ENCODE results near the gene COL9A1.

COL9A1 gene

GRCh38 chr6:70180183-70180900, 122.5 kb downstream of the COL9A1 start:
- no peak for FAIRE-seq
- no peak for DNase-seq (ENCODE audit: insufficient read length, low spot score)

- DNase-seq (ENCODE audit: insufficient read length, low spot score) = no peak
- FAIRE-seq = no peak
Measured at GRCh38 chr6:70176842-70177550, 125.9 kb downstream of the COL9A1 start.

DNA sequence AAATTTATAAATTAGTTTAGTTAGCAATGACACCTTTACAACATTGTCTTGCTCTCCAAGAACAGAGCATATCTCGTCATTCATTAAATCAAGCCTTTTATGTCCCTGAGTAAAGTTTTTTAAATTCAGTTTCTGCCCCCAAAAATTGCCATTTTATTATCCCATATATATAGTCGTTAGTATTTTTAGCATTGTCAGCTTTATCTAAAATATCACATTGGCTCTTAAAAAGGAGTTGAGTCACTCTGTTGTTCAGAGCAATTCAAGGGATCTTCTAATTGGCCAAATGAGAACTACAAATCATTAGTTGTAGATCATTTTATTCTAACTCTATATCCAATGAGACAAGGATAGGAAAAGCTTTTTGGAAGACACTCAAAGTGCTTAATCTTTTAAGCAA, 127.1 kb downstream of the COL9A1 start:
- no peak for DNase-seq (ENCODE audit: insufficient read length, low spot score)
- no peak for FAIRE-seq

DNA sequence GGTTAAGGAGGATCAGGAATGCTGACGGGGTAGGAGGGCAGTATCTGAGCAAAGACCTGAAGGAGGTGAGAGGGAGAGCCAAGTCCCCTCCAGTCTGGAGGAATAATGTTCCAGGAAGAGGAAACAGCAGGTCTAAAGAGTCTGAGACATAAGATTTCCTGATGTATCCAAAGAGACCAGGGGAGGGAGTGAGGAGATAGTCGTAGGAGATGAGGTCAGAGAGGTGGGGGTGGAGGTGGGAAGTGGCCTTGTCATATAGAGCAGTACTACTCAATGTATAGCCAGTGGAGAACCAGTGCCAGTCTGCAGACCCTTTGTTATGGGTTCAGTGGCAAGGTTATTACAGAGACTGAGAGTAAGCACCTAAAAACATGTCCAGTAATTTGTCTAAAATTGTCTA, 130.6 kb downstream of the COL9A1 start:
- DNase-seq (ENCODE audit: insufficient read length, low spot score) (no peak), FAIRE-seq (no peak)

DNA sequence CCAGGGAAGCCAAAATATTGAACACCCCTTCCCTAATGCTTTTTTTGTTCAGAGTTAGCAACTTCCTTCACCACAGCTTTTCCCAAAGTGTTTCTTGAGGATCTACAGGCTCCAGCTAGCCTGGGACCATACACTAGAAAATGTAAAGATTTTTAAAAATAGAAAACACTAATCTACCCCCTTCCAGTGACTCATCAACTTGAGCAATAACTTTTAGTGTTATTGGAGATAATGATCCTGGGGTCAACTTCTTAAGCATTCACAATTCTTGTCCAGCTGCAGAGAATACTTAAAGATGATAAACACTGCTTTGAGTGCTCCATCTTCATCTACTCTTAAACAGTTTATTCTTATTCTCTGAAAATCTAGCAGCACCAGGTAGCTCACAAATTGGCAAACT, 131.6 kb downstream of the COL9A1 start:
- no peak for FAIRE-seq
- no peak for DNase-seq (ENCODE audit: insufficient read length, low spot score)

DNA sequence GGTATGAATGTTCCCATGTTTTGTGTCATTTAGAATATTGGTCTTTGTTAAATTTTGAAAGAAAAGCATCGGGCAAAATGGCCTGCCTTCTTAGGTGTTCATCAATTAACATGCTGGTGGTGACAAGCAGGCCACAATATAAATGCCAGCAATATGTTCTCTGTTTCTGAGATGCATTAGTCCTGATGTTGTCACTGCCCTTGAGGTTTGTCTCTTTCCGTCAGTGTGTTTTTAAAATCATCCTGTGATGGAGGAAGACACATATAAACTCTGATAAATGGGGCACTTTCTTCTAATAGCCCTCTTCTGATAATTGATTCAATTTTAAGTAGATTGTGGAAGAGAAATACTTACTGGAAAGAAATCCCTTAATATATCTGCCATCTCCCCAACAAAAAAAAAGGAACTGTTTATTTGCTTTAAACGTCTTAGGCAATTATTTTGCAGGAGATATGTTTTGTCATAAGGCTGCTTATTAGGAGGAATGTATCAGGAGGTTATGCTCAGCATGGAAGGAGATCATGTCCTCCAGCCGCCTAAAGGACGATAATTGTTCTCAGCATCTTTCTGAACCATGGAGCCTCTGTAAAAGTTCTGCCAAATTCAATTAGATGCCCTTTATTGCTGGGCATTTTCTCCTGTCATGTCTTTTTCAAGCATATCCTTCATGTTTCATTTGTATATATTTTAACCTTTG, 134.1 kb downstream of the COL9A1 start:
- no peak for DNase-seq (ENCODE audit: insufficient read length, low spot score)
- no peak for FAIRE-seq
